H9 (cell line): ENCODE measurements around the gene TOMM40L. TPM values are rescaled to one million over a fixed set of nuclear protein-coding genes. Genes with fewer than 3 reads are reported as not detected.

Experiments
- DNase-seq: peaks from one replicate; pipeline ENCODE4 v3.0.0-alpha.2; 2017
- H2AFZ ChIP-seq: one replicate; pipeline ENCODE4 v1.6.1; 2013; ENCODE audit warnings: mild to moderate bottlenecking, low read length, control low read depth, moderate library complexity
- H2AK5ac ChIP-seq: 2 replicates; pipeline ENCODE4 v1.6.1; 2013; ENCODE audit warnings: low read length, control low read depth, mixed read lengths; ENCODE audit not compliant: insufficient read length
- H2BK120ac ChIP-seq: one replicate; pipeline ENCODE4 v1.6.1; 2013; ENCODE audit warnings: low read depth, mild to moderate bottlenecking, low read length, control low read depth, inconsistent platforms; ENCODE audit not compliant: poor library complexity, severe bottlenecking
- H2BK12ac ChIP-seq: 2 replicates; pipeline ENCODE4 v1.6.1; 2013; ENCODE audit warnings: low read length, control low read depth, mixed read lengths, low read depth; ENCODE audit not compliant: insufficient read length
- H2BK15ac ChIP-seq: 2 replicates; pipeline ENCODE4 v1.6.1; 2013; ENCODE audit warnings: low read depth, low read length, control low read depth
- H2BK20ac ChIP-seq: one replicate; pipeline ENCODE4 v1.6.1; 2013; ENCODE audit warnings: low read depth, mild to moderate bottlenecking, low read length, control low read depth, inconsistent platforms; ENCODE audit not compliant: poor library complexity, severe bottlenecking
- H2BK5ac ChIP-seq: 2 replicates; pipeline ENCODE4 v1.6.1; 2013; ENCODE audit warnings: low read length, control low read depth, mixed read lengths; ENCODE audit not compliant: insufficient read length
- H3K14ac ChIP-seq: 2 replicates; pipeline ENCODE4 v1.6.1; 2013; ENCODE audit warnings: low read length, control low read depth; ENCODE audit not compliant: insufficient read depth
- H3K18ac ChIP-seq: 2 replicates; pipeline ENCODE4 v1.6.1; 2013; ENCODE audit warnings: low read depth, mild to moderate bottlenecking, mixed read lengths, low read length, control low read depth; ENCODE audit not compliant: insufficient read length
- H3K23ac ChIP-seq: 2 replicates; pipeline ENCODE4 v1.6.1; 2013; ENCODE audit warnings: low read length, control low read depth, mixed read lengths, low read depth; ENCODE audit not compliant: insufficient read length
- H3K23me2 ChIP-seq: 2 replicates; pipeline ENCODE4 v1.6.1; 2013; ENCODE audit warnings: low read depth, mild to moderate bottlenecking, mixed read lengths, low read length, control low read depth; ENCODE audit not compliant: insufficient read length, poor library complexity, severe bottlenecking
- H3K27ac ChIP-seq: 2 replicates; pipeline ENCODE4 v1.5.1; 2013; ENCODE audit warnings: low read length, control low read depth, mixed read lengths, low read depth; ENCODE audit not compliant: insufficient read length
- H3K27me3 ChIP-seq: 2 replicates; pipeline ENCODE4 v1.6.1; 2013; ENCODE audit warnings: low read length, control low read depth, inconsistent platforms; ENCODE audit not compliant: insufficient read depth
- H3K4ac ChIP-seq: 2 replicates; pipeline ENCODE4 v1.6.1; 2013; ENCODE audit warnings: low read depth, mild to moderate bottlenecking, control low read depth, inconsistent platforms, low read length, moderate library complexity
- H3K4me1 ChIP-seq: 2 replicates; pipeline ENCODE4 v1.6.1; 2013; ENCODE audit warnings: low read length, control low read depth, inconsistent platforms; ENCODE audit not compliant: insufficient read depth
- H3K4me2 ChIP-seq: 2 replicates; pipeline ENCODE4 v1.6.1; 2013; ENCODE audit warnings: low read length, control low read depth, mixed read lengths; ENCODE audit not compliant: insufficient read length, insufficient read depth
- H3K56ac ChIP-seq: 2 replicates; pipeline ENCODE4 v1.6.1; 2013; ENCODE audit warnings: low read depth, mild to moderate bottlenecking, mixed read lengths, low read length, control low read depth; ENCODE audit not compliant: insufficient read length
- H3K79me1 ChIP-seq: 2 replicates; pipeline ENCODE4 v1.6.1; 2013; ENCODE audit warnings: low read depth, mild to moderate bottlenecking, moderate library complexity, low read length, control low read depth, inconsistent platforms; ENCODE audit not compliant: insufficient read depth, poor library complexity, severe bottlenecking
- H3K79me2 ChIP-seq: 2 replicates; pipeline ENCODE4 v1.6.1; 2013; ENCODE audit warnings: low read length, control low read depth, inconsistent platforms; ENCODE audit not compliant: insufficient read depth
- H3K9ac ChIP-seq: 2 replicates; pipeline ENCODE4 v1.6.1; 2013; ENCODE audit warnings: low read length, control low read depth, mixed read lengths; ENCODE audit not compliant: insufficient read length; ENCODE audit errors: extremely low read depth
- H3K9me3 ChIP-seq: one replicate; pipeline ENCODE4 v1.6.1; 2013; ENCODE audit warnings: low read depth, low read length, inconsistent platforms; ENCODE audit not compliant: control insufficient read depth
- H3T11ph ChIP-seq: one replicate; pipeline ENCODE4 v1.6.1; 2013; ENCODE audit warnings: mild to moderate bottlenecking, low read length, control low read depth, inconsistent platforms
- H4K20me1 ChIP-seq: one replicate; pipeline ENCODE4 v1.6.1; 2013; ENCODE audit not compliant: control insufficient read depth, insufficient read length, insufficient read depth
- H4K5ac ChIP-seq: 2 replicates; pipeline ENCODE4 v1.6.1; 2013; ENCODE audit warnings: low read depth, mild to moderate bottlenecking, mixed read lengths, low read length, control low read depth; ENCODE audit not compliant: insufficient read length
- H4K8ac ChIP-seq: replicated peaks from 2 replicates; pipeline ENCODE4 v1.6.1; 2013; ENCODE audit warnings: low read length, control low read depth, mixed read lengths, low read depth; ENCODE audit not compliant: insufficient read length
- H4K91ac ChIP-seq: 2 replicates; pipeline ENCODE4 v1.6.1; 2013; ENCODE audit warnings: low read depth, mild to moderate bottlenecking, moderate library complexity, mixed read lengths, low read length, control low read depth; ENCODE audit not compliant: insufficient read length
- H3K27ac Mint-ChIP-seq, 3 experiments: 2 replicates in 2 of 3; 3 replicates in 1 of 3; pipeline ENCODE4 v1.8.0; 2020 to 2021; ENCODE audit warnings: mixed read lengths in 3 of 3, mild to moderate bottlenecking in 1 of 3, moderate library complexity in 1 of 3
- H3K27me3 Mint-ChIP-seq: 2 replicates; pipeline ENCODE4 v1.8.0; 2021; ENCODE audit warnings: low read depth, mild to moderate bottlenecking, moderate library complexity, mixed read lengths
- H3K36me3 Mint-ChIP-seq, 3 experiments: 2 replicates in 2 of 3; 3 replicates in 1 of 3; pipeline ENCODE4 v1.8.0; 2020 to 2021; ENCODE audit warnings: low read depth in 3 of 3, mixed read lengths in 3 of 3; ENCODE audit not compliant: insufficient read depth in 1 of 3
- H3K4me1 Mint-ChIP-seq, 2 experiments: 2 replicates each; pipeline ENCODE4 v1.8.0; 2020; ENCODE audit warnings: mixed read lengths in 2 of 2
- H3K4me3 Mint-ChIP-seq, 2 experiments: 2 replicates in 1 of 2; 3 replicates in 1 of 2; pipeline ENCODE4 v1.8.0; 2020 to 2021; ENCODE audit warnings: mild to moderate bottlenecking in 2 of 2, mixed read lengths in 2 of 2, moderate library complexity in 1 of 2
- H3K9me3 Mint-ChIP-seq, 2 experiments: 2 replicates in 1 of 2; 3 replicates in 1 of 2; pipeline ENCODE4 v1.8.0; 2020; ENCODE audit warnings: mild to moderate bottlenecking in 2 of 2, mixed read lengths in 2 of 2, moderate library complexity in 1 of 2
- CTCF ChIP-seq: fragments of 200-600 bp; sonication (generic); conservative IDR thresholded peaks from 3 replicates; pipeline ENCODE4 v1.8.0; 2021; ENCODE audit warnings: antibody characterized with exemption, mild to moderate bottlenecking
- WGBS: extraction: QIAGEN DNeasy Blood & Tissue Kit; methylation state at CpG from one replicate; pipeline ENCODE4 v1.1.7; 2013; ENCODE audit warnings: missing lambda C conversion rate, low lambda C conversion rate, mixed read lengths; ENCODE audit not compliant: insufficient read length; ENCODE audit errors: extremely low coverage; 5-methylcytosine and 5-hydroxymethylcytosine counted together
- total RNA-seq: library from RNA; stranded (reverse); gene quantifications from 2 replicates; pipeline ENCODE4 v1.2.1, GENCODE V29; 2021

Gene TOMM40L
- total RNA-seq, 1 experiment from 2014 or later, result 13.5 TPM

- Histone ChIP-seq H3K27me3 (no peaks in the 10 kb centered on the region), H4K91ac (no peak overlapping the region), H3K18ac (no peak overlapping the region), H3K9ac (no peak overlapping the region), H2AFZ (no peak overlapping the region), H3T11ph (no peak overlapping the region), H3K14ac (no peak overlapping the region), H3K23me2 (no peaks in the 10 kb centered on the region), H2BK120ac (no peak overlapping the region), H3K4me1 (peaks cover 4% of the 10 kb centered on the region; the same call in 1 of the 2 replicates), H3K27ac (no peak overlapping the region), H3K4me2 (no peak overlapping the region), H3K23ac (no peak overlapping the region), H4K20me1 (no peaks in the 10 kb centered on the region), H4K8ac (no peak overlapping the region), H3K9me3 (no peaks in the 10 kb centered on the region), H3K79me2 (no peaks in the 10 kb centered on the region), H2BK5ac (no peak overlapping the region), H4K5ac (no peak overlapping the region), H2BK20ac (no peak overlapping the region), H3K79me1 (no peaks in the 10 kb centered on the region), H2AK5ac (no peak overlapping the region), H2BK12ac (no peak overlapping the region), H3K56ac (no peak overlapping the region), H3K4ac (no peak overlapping the region), H2BK15ac (no peak overlapping the region)
- Mint-ChIP-seq H3K4me1 (peaks cover 17 to 41% of the 10 kb centered on the region in 2 experiments), H3K4me3 (no peak overlapping the region), H3K9me3 (no peaks in the 10 kb centered on the region), H3K36me3 (peaks cover 0 to 3% (median 3%) of the 10 kb centered on the region in 3 experiments; a peak in 4 of 7 replicates), H3K27ac (no peak overlapping the region), H3K27me3 (no peaks in the 10 kb centered on the region)
- no CpG with 5 or more reads among the region's 5 CpGs for WGBS
- no peak for DNase-seq
- no peak for TF ChIP-seq CTCF
Observed at GRCh38 chr1:161220002-161220401, 5.9 kb upstream of the TOMM40L start.
